ENCODE data around the gene NPEPPS.

DNA sequence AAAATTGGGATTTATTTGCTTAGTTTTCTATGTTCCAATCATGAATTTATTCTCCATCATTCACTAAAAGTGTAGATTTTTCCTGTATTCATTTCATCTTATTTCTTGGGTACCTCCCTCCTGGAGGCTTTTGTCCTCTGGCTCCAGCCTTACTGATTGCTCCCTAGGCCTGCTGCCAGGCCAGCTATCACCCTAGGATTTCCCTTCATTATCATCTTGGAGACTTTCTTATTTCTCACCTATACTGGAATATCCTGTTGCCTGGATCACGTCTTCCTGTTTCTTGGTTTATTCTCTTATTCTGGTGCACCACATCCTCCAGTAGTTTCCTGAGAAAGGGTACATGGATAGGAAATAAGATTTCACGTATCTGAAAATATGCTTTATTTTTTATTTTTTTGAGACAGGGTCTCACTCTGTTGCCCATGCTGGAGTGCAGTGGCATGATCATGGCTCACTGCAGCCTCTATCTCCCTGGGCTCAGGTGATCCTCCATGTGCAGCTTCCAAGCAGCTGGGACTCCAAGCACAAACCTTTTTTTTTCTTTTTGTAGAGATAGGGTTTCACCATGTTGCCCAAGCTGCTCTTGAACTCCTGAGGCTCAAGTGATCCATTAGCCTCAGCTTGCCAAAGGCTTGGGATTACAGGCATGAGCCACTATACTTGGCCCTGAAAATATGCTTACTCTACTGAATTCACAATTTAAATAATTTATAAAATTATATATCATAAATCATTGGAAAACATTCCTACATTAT, 105.5 kb downstream of the NPEPPS start:
- TF ChIP-seq EZH2 (IDR thresholded peaks at IDR 0.05) (no peak), POLR2AphosphoS5 (IDR thresholded peaks at IDR 0.05; ENCODE audit: borderline replicate concordance, low read depth, low read length) (no peak), FOXP2 (optimal IDR thresholded peaks at IDR 0.05; ENCODE audit: control extremely low read depth, extremely low read length, insufficient read depth) (no peak)
